Fibroblast of villous mesenchyme (primary cell): Measurements from ENCODE around the gene DERA. TPM values are rescaled to one million over a fixed set of nuclear protein-coding genes. Genes with fewer than 3 reads are reported as not detected.
A peak's percentile ranks its signal among the peaks of the same experiment; 100 is the strongest.

Experiments
- DNase-seq: peaks from one replicate; pipeline ENCODE4 v3.0.0-alpha.2; 2010; ENCODE audit warnings: low read depth
- H3K4me3 ChIP-seq: 2 replicates; pipeline ENCODE4 v1.5.1; 2011; ENCODE audit warnings: low read depth, mild to moderate bottlenecking, low read length
- CTCF ChIP-seq: IDR thresholded peaks from 2 replicates; pipeline ENCODE4 v1.5.1; 2012; ENCODE audit warnings: low read depth, mild to moderate bottlenecking, low read length; ENCODE audit not compliant: insufficient read depth
- total RNA-seq: library from RNA; depleted of rRNA; stranded (reverse); fragments of >200 nt; gene quantifications from 2 replicates; pipeline ENCODE4 v1.2.3, GENCODE V29; 2012

DERA gene
- total RNA-seq, 1 donor = 46.2 TPM

GRCh38 chr12:16019136-16019535 is 108.0 kb downstream of the DERA start:
- DNase-seq = no peak
- H3K4me3 ChIP-seq = no peak overlapping the region
- no peak for TF ChIP-seq CTCF

GRCh38 chr12:16020031-16020430 is 108.9 kb downstream of the DERA start:
- DNase-seq = no peak
- H3K4me3 ChIP-seq = no peak overlapping the region
- no peak for TF ChIP-seq CTCF

- DNase-seq = no peak
- no peak overlapping the region for H3K4me3 ChIP-seq
- no peak for TF ChIP-seq CTCF
These were observed 109.9 kb downstream of the DERA start for GRCh38 chr12:16021026-16021425.

- no peak for DNase-seq
- no peak for TF ChIP-seq CTCF
- H3K4me3 ChIP-seq = no peak overlapping the region
These were observed 110.5 kb downstream of the DERA start for GRCh38 chr12:16021676-16022075.

GRCh38 chr12:16027002-16027401 is 115.9 kb downstream of the DERA start:
- DNase-seq = peak; percentile 27
- TF ChIP-seq CTCF = no peak
- no peak overlapping the region for H3K4me3 ChIP-seq

- H3K4me3 ChIP-seq = no peak overlapping the region
- no peak for TF ChIP-seq CTCF
- DNase-seq = no peak
These were observed 119.6 kb downstream of the DERA start for GRCh38 chr12:16030744-16031143.

- TF ChIP-seq CTCF = no peak
- no peak overlapping the region for H3K4me3 ChIP-seq
- DNase-seq = no peak
These were observed 123.1 kb downstream of the DERA start for GRCh38 chr12:16034136-16034817.
